HEK293 (cell line): Measurements from ENCODE around the gene TUBG1.

Source experiments
- CTCF ChIA-PET: fragments of 350-600 bp; formaldehyde crosslinking; extraction: SDS; loops from one replicate; lab custom pipeline; 2021; ENCODE audit warnings: antibody characterized with exemption; lab: Yijun Ruan, JAX
- POLR2A ChIA-PET: fragments of 300-600 bp; formaldehyde crosslinking; extraction: SDS; loops from one replicate; lab custom pipeline; 2020; ENCODE audit warnings: antibody characterized with exemption, inconsistent platforms; lab: Yijun Ruan, JAX
- H3K27ac ChIP-seq: fragments of 200-500 bp; sonication (Bioruptor generic); 2 replicates; pipeline ENCODE4 v1.5.1; 2014; ENCODE audit warnings: low read depth, low read length, control low read depth, inconsistent platforms; ENCODE audit errors: extremely low read depth
- H3K36me3 ChIP-seq, 2 experiments: fragments of 200-500 bp in 1 of 2; sonication (Bioruptor generic) in 1 of 2; 1 replicate in 1 of 2; 2 replicates in 1 of 2; pipeline ENCODE4 v1.5.1; 2014 to 2017; ENCODE audit warnings: inconsistent platforms in 2 of 2, low read length in 2 of 2; ENCODE audit not compliant: control insufficient read depth in 2 of 2, insufficient read depth in 1 of 2
- H3K4me1 ChIP-seq: fragments of 200-500 bp; sonication (Bioruptor generic); 2 replicates; pipeline ENCODE4 v1.5.1; 2014; ENCODE audit warnings: mild to moderate bottlenecking, low read length, inconsistent platforms; ENCODE audit not compliant: control insufficient read depth, insufficient read depth
- H3K4me3 ChIP-seq: 2 replicates; pipeline ENCODE4 v1.5.1; 2011; ENCODE audit warnings: low read depth, mild to moderate bottlenecking, control low read depth, low read length, moderate library complexity
- H3K9me3 ChIP-seq: fragments of 200-500 bp; sonication (Bioruptor generic); 2 replicates; pipeline ENCODE4 v1.5.1; 2014; ENCODE audit warnings: low read depth, low read length, inconsistent platforms; ENCODE audit not compliant: control insufficient read depth, insufficient read depth
- GLI2 ChIP-seq: fragments of 450-650 bp; formaldehyde crosslinking; IDR thresholded peaks from 2 replicates; pipeline ENCODE4; 2017; ENCODE audit warnings: missing biosample characterization, missing genetic modification characterization, low read depth, borderline replicate concordance
- GLI4 ChIP-seq: fragments of 450-650 bp; formaldehyde crosslinking; IDR thresholded peaks from 2 replicates; pipeline ENCODE4 v1.5.1; 2016; ENCODE audit warnings: missing biosample characterization, missing genetic modification characterization
- GLIS1 ChIP-seq: fragments of 450-650 bp; formaldehyde crosslinking; IDR thresholded peaks from 2 replicates; pipeline ENCODE4 v1.5.1; 2016; ENCODE audit warnings: missing biosample characterization, missing genetic modification characterization
- GLIS2 ChIP-seq: fragments of 450-650 bp; formaldehyde crosslinking; IDR thresholded peaks from 2 replicates; pipeline ENCODE4 v1.5.1; 2016; ENCODE audit warnings: missing biosample characterization, missing genetic modification characterization
- KLF1 ChIP-seq: fragments of 450-650 bp; formaldehyde crosslinking; IDR thresholded peaks from 2 replicates; pipeline ENCODE4 v1.5.1; 2016; ENCODE audit warnings: missing biosample characterization, missing genetic modification characterization
- KLF16 ChIP-seq: fragments of 450-650 bp; formaldehyde crosslinking; IDR thresholded peaks from 2 replicates; pipeline ENCODE4 v1.5.1; 2017; ENCODE audit warnings: missing biosample characterization, missing genetic modification characterization
- ZBTB17 ChIP-seq: fragments of 450-650 bp; formaldehyde crosslinking; IDR thresholded peaks from 2 replicates; pipeline ENCODE4 v1.5.1; 2016; ENCODE audit warnings: missing biosample characterization, missing genetic modification characterization
- ZNF16 ChIP-seq: fragments of 450-650 bp; formaldehyde crosslinking; IDR thresholded peaks from 2 replicates; pipeline ENCODE4 v1.5.1; 2016; ENCODE audit warnings: low read depth, missing biosample characterization, missing genetic modification characterization
- ZNF341 ChIP-seq: fragments of 450-650 bp; formaldehyde crosslinking; IDR thresholded peaks from 2 replicates; pipeline ENCODE4; 2016; ENCODE audit warnings: low read depth, missing biosample characterization, missing genetic modification characterization
- ZNF549 ChIP-seq: fragments of 450-650 bp; IDR thresholded peaks from 2 replicates; pipeline ENCODE4 v1.5.1; 2018; ENCODE audit warnings: missing biosample characterization, missing genetic modification characterization, mild to moderate bottlenecking, inconsistent platforms, moderate library complexity
- ZNF664 ChIP-seq: fragments of 450-650 bp; formaldehyde crosslinking; IDR thresholded peaks from 2 replicates; pipeline ENCODE4 v1.5.1; 2016; ENCODE audit warnings: missing biosample characterization, missing genetic modification characterization
- TF ChIP-seq, protein P1 (sequence below): IDR thresholded peaks from 2 replicates; pipeline ENCODE4 v1.6.1; 2011; ENCODE audit warnings: mild to moderate bottlenecking, low read depth, low read length, borderline replicate concordance
- TF ChIP-seq, protein P2 (sequence below): fragments of 450-650 bp; formaldehyde crosslinking; IDR thresholded peaks from 2 replicates; pipeline ENCODE4 v1.5.1; 2016; ENCODE audit warnings: missing biosample characterization, missing genetic modification characterization
- TF ChIP-seq, protein P3 (sequence below): fragments of 450-650 bp; formaldehyde crosslinking; IDR thresholded peaks from 2 replicates; pipeline ENCODE4 v1.5.1; 2016; ENCODE audit warnings: missing biosample characterization, missing genetic modification characterization
- TF ChIP-seq, protein P4 (sequence below): fragments of 450-650 bp; formaldehyde crosslinking; IDR thresholded peaks from 2 replicates; pipeline ENCODE4 v1.5.1; 2016; ENCODE audit warnings: missing biosample characterization, missing genetic modification characterization
- TF ChIP-seq, protein P5 (sequence below): fragments of 450-650 bp; formaldehyde crosslinking; IDR thresholded peaks from 2 replicates; pipeline ENCODE4 v1.5.1; 2017; ENCODE audit warnings: missing biosample characterization, missing genetic modification characterization

TUBG1 gene

DNA sequence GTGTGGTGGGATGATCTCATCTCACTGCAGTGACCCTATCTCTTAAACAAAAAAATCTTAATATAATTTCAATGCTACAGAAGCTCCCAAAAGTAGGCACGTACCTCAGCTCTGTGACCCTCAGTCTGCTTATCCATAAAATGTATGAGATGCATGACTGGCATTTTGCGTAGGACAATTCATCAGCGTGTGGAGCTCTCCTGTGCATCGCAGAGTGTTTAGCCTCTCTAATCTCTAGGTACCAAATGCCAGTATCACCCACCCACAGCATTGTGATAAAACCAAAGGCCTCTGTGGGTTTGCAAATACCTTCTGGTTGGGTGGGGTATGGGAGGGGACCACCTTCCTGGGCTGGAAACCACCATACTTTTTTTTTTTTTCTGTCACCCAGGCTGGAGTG is 30.6 kb downstream of the TUBG1 start (continued):
- TF ChIP-seq, protein P1, sequence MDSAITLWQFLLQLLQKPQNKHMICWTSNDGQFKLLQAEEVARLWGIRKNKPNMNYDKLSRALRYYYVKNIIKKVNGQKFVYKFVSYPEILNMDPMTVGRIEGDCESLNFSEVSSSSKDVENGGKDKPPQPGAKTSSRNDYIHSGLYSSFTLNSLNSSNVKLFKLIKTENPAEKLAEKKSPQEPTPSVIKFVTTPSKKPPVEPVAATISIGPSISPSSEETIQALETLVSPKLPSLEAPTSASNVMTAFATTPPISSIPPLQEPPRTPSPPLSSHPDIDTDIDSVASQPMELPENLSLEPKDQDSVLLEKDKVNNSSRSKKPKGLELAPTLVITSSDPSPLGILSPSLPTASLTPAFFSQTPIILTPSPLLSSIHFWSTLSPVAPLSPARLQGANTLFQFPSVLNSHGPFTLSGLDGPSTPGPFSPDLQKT = no peak
- TF ChIP-seq, protein P2, sequence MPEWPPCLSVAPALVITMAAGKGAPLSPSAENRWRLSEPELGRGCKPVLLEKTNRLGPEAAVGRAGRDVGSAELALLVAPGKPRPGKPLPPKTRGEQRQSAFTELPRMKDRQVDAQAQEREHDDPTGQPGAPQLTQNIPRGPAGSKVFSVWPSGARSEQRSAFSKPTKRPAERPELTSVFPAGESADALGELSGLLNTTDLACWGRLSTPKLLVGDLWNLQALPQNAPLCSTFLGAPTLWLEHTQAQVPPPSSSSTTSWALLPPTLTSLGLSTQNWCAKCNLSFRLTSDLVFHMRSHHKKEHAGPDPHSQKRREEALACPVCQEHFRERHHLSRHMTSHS = no peak
- TF ChIP-seq GLI2 = no peak
- TF ChIP-seq, protein P3, sequence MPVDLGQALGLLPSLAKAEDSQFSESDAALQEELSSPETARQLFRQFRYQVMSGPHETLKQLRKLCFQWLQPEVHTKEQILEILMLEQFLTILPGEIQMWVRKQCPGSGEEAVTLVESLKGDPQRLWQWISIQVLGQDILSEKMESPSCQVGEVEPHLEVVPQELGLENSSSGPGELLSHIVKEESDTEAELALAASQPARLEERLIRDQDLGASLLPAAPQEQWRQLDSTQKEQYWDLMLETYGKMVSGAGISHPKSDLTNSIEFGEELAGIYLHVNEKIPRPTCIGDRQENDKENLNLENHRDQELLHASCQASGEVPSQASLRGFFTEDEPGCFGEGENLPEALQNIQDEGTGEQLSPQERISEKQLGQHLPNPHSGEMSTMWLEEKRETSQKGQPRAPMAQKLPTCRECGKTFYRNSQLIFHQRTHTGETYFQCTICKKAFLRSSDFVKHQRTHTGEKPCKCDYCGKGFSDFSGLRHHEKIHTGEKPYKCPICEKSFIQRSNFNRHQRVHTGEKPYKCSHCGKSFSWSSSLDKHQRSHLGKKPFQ (tag by site-specific recombination) = no peak

DNA sequence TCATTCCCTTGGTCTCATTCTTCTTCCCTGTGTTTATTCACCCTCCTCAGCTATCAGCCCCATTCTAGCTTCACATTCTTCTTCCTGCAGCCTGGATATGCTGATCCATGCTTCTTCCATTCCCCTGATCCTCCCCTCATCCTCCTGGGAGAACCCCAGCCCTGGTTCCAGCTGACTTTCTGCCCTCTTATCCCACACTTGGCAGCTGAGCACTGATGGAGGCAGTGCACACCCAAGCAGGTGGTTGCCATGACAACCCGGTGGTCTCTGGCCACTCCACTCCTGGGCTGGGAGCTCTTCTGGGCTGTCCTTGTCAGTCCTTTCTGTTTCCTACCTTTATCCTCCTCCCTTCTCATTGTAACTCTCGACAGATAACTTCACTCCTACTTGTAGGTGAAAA is 32.9 kb downstream of the TUBG1 start:
- POLR2A ChIA-PET = interaction anchor here (1.0 kb wide), 1 partner anchor 33 kb away, joined by 3 read pairs; the partner anchor contains the start of genes RETREG3 and TUBG1

DNA sequence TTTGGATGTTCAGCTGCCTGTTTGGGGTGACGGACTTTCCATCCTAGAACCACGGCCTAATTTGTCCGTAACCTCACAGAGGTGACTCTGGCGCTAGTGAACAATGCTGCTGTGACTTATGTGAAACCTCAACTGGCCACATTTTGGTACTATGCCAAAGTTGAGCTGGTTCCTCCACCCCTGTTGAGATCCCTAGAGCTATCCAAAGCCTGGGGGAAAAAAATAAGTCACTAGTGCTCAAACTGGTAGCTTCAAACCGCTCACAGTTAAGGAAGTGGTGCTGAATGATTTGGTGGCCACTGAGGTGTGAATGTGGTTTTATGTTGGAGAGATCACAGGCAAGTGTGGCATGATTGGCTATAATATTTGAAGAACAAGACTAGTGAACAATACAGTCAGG is 38.3 kb downstream of the TUBG1 start:
- POLR2A ChIA-PET = no interaction called here
- H3K27ac ChIP-seq = no peak overlapping the region
- TF ChIP-seq, protein P4, sequence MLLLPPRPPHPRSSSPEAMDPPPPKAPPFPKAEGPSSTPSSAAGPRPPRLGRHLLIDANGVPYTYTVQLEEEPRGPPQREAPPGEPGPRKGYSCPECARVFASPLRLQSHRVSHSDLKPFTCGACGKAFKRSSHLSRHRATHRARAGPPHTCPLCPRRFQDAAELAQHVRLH (tag by site-specific recombination) = no peak
- TF ChIP-seq KLF1 (tag by site-specific recombination) (no peak), GLI4 (tag by site-specific recombination) (no peak), GLIS2 (no peak), KLF16 (no peak), ZNF16 (no peak), ZNF549 (no peak), ZBTB17 (no peak)
- H3K4me1 ChIP-seq = no peaks in the 10 kb centered on the region
- H3K36me3 ChIP-seq = no peaks in the 10 kb centered on the region
- CTCF ChIA-PET = interaction anchor here (0.6 to 2.2 kb wide), 3 partner anchors 31 to 69 kb away, joined by 3 to 6 read pairs (median 3); no protein-coding TSS in a partner anchor
- no peak overlapping the region for H3K4me3 ChIP-seq
- no peaks in the 10 kb centered on the region for H3K9me3 ChIP-seq

More for the DNA sequence above, 32.9 kb downstream of the TUBG1 start:
- no peak overlapping the region for H3K4me3 ChIP-seq
- no peaks in the 10 kb centered on the region for H3K4me1 ChIP-seq
- peak; percentile 58 for TF ChIP-seq ZNF341
- peak; percentile 69 for TF ChIP-seq ZBTB17
- TF ChIP-seq, protein P5, sequence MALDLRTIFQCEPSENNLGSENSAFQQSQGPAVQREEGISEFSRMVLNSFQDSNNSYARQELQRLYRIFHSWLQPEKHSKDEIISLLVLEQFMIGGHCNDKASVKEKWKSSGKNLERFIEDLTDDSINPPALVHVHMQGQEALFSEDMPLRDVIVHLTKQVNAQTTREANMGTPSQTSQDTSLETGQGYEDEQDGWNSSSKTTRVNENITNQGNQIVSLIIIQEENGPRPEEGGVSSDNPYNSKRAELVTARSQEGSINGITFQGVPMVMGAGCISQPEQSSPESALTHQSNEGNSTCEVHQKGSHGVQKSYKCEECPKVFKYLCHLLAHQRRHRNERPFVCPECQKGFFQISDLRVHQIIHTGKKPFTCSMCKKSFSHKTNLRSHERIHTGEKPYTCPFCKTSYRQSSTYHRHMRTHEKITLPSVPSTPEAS (tag by site-specific recombination) = no peak
- TF ChIP-seq, all 188 proteins: peak for 2
- CTCF ChIA-PET = interaction anchor here (0.7 to 1.0 kb wide), 2 partner anchors 9 to 20 kb away, joined by 3 read pairs; no protein-coding TSS in a partner anchor
- Histone ChIP-seq H3K27ac (no peak overlapping the region), H3K36me3 (no peaks in the 10 kb centered on the region), H3K9me3 (no peaks in the 10 kb centered on the region)

DNA sequence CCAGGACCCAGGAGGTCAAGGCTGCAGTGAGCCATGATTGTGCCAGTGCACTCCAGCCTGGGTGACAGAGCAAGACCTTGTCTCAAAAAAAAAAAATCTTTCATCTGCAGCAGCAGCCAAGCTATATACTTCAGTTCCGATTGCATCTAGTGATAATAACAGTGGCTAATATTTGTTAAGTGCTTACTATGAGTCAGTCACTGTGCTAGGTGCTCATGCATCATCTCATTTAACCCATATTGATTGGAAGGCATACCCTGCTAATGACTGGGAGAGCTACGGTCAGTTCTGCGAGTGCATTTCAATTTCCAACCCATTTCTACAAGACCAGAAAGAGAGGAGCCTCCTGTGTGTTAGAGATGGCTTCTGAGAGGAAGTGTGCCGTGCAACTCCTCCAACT is 41.9 kb downstream of the TUBG1 start:
- ChIA-PET CTCF (interaction anchor here (0.8 to 1.2 kb wide), 2 partner anchors 33 to 53 kb away, joined by 3 to 4 read pairs; no protein-coding TSS in a partner anchor), POLR2A (interaction anchor here (0.6 kb wide), 1 partner anchor 222 kb away, joined by 4 read pairs; no protein-coding TSS in a partner anchor)
- no peak overlapping the region for H3K4me3 ChIP-seq
- no peak overlapping the region for H3K27ac ChIP-seq
- H3K4me1 ChIP-seq = peaks cover 3% of the 10 kb centered on the region; the same call in 1 of the 2 replicates
- TF ChIP-seq GLIS1 (tag by site-specific recombination) (no peak), ZNF664 (tag by site-specific recombination) (peak; percentile 86)
- no peaks in the 10 kb centered on the region for H3K36me3 ChIP-seq
- H3K9me3 ChIP-seq = no peaks in the 10 kb centered on the region
